C4-2B (cell line): ENCODE results near the gene TET1.

Experiments
- H3K27ac ChIP-seq: fragments of 450-650 bp; 2 replicates; pipeline ENCODE4 v1.5.1; 2017
- ZFX ChIP-seq: fragments of 450-650 bp; IDR thresholded peaks from 2 replicates; pipeline ENCODE4 v1.6.1; 2017
- TF ChIP-seq, protein P1 (sequence below): fragments of 450-650 bp; conservative IDR thresholded peaks from 2 replicates; pipeline ENCODE4 v1.5.1; 2017; ENCODE audit warnings: mild to moderate bottlenecking

Gene TET1

DNA sequence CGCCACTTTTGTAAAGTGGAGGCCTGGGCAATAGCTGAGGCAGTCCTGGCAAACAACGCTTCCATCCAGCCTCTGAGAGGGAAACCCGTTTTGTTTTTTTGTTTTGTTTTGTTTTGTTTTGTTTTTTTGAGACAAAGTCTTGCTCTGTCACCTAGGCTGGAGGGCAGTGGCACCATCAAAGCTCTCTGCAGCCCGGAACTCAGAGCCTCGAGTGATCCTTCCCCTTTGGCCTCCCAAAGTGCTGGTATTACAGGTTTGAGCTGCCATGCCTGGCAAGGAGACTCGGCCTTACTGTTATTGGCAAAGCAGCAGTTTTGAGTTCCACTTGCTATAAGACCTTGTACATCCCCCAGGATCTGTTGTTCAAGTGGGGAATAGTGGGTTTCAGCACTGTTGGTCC, 22.3 kb upstream of the TET1 start:
- TF ChIP-seq, protein P1, sequence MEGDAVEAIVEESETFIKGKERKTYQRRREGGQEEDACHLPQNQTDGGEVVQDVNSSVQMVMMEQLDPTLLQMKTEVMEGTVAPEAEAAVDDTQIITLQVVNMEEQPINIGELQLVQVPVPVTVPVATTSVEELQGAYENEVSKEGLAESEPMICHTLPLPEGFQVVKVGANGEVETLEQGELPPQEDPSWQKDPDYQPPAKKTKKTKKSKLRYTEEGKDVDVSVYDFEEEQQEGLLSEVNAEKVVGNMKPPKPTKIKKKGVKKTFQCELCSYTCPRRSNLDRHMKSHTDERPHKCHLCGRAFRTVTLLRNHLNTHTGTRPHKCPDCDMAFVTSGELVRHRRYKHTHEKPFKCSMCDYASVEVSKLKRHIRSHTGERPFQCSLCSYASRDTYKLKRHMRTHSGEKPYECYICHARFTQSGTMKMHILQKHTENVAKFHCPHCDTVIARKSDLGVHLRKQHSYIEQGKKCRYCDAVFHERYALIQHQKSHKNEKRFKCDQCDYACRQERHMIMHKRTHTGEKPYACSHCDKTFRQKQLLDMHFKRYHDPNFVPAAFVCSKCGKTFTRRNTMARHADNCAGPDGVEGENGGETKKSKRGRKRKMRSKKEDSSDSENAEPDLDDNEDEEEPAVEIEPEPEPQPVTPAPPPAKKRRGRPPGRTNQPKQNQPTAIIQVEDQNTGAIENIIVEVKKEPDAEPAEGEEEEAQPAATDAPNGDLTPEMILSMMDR, result no peak
- TF ChIP-seq ZFX, result no peak
- H3K27ac ChIP-seq, result no peak overlapping the region

DNA sequence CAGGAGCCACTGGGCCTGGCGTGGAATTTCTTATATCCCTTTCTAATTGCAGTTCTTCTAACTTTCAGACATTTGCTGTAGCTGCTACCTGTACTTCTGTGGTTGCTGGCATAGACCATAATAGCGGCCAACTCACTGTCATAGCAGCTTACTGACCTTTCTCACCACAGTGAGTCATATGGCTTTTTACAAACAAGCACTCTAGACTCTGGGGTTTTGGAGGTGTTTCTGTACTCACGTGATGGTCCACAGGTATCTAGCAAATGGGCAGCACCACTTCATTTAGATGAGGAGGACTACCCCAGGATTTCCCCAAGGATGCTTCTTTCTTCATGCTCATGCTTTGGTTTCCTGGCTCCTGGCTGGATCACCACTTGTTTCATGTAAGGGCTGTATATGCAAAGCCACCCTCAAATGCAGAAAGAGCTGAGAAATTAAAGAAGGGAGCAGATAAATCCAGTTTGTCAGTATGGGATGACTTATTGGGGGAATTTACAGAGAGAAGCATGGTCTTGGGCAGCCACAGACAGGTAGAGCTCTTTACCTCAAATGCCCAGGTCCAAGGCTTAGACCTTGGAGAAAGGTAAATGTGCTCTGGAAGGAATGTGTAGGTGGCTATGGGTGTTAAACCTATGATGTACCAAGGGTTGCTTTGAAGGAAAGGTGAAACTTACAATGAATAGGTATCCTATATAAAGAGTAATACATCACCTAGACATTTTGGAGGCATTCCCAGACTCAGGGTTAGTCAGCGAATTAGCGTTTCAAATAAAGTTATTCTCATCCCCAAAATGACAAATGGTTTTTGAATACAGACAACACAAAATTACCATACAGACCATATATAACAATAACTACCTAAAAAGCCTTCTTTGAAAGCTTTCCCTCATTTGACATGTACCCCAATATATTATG, 16.9 kb upstream of the TET1 start:
- TF ChIP-seq, protein P1, result no peak
- TF ChIP-seq ZFX, result no peak
- no peak overlapping the region for H3K27ac ChIP-seq

DNA sequence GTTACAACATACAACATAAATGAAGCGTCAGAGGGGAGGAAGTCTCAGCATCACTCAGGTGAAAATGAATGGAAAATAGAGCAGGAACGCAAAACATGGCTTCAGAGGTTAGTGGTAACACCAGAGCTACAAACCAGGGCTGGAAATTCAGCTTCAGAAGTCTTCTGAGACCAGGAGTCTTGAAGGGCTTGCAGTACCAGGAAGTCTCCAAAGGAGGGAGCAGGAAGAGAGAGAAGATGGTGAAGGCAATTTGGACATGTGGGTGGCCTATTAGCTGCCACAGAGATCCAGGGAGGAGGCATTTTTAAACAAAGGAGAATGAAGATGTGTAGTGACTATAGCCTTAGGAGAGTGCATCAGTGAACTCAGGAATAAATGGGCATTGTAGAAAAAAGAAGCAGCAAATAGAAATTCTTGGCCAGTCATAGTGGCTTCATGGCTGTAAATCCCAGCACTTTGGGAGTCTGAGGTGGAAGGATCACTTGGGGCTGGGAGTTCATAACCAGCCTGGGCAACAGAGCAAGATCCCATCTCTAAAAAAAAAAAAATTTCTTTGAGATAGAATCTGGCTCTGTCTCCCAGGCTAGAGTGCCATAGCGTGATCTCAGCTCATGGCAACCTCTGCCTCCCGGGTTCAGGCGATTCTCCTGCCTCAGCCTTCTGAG, 9.3 kb upstream of the TET1 start:
- TF ChIP-seq, protein P1, result peak; percentile 80
- no peak for TF ChIP-seq ZFX
- no peak overlapping the region for H3K27ac ChIP-seq

DNA sequence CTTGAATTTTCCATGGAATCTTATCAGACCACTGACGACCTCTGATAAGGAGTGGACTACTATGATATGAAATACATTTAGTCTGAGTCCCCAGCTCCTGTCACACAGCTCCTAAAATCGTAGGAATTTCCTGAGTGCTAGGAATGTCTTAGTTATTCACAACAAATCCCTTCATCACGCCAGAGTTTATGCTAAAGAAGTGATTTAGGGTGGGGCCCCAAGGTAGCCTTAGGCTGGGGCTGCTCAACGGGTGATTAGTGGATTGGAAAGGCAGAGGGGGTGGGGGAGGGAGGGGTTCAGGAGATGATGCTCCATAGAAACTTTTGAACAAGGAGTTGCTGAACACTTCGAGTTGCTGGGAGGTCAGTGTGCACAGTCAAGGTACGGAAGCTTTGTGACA, 7.0 kb upstream of the TET1 start:
- TF ChIP-seq, protein P1, result no peak
- no peak overlapping the region for H3K27ac ChIP-seq

DNA sequence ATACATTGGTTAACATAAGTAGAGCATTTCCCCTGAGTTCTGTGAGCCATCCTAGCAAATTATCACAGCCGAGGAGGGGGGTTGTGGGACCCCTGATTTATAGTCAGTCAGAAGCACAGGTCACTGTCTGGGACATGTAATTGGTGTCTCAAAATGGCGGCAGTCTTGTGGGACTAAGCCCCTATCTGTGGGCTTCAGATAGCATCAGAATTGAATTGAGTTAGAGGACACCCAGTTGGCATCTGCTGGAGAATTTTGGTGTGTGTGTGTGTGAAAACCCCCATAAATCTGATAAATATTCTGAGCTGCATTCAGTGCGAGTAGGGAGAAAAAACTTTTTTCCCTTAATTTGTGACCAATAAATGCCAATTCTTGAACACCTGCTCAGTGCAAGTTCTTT, 6.5 kb upstream of the TET1 start:
- no peak overlapping the region for H3K27ac ChIP-seq
- TF ChIP-seq ZFX, result no peak
- TF ChIP-seq, protein P1, result no peak

DNA sequence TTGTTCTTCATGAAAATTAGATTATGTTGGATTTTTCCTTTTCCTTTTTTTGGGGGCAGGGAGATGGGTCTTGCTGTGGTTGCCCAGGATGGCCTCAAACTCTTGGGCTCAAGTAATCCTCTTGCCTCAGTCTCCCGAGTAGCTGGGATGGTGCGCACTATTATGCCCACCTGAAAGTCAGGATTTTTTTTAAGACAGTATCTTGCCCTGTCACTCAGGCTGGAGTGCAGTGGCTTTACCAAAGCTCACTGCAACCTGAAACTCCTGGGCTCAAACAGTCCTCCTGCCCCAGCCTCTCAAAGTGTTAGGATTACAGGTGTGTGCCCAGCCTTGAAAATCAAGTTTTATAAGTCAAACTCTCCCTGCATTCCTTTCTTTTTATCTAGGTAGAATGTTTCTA, 1.7 kb upstream of the TET1 start:
- no peak overlapping the region for H3K27ac ChIP-seq
- no peak for TF ChIP-seq ZFX
- TF ChIP-seq, protein P1, result no peak

DNA sequence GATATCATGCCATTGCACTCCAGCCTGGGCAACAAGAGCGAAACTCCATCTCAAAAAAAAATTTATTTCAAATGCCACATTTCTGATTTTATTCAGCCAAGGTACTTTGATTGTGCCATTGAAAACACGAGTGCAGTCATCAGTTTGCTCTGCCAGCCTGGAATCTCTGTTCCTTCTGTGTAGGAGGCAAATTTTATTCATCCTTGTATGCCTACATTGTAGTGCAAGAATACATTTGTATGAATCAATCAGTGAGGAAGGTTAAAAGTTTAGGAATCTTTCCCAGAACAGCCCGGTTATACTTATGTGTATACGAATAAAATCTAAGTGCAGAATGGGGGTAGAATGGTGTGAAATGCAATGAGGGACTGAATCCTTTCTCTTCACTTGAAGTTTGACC, 886 bp upstream of the TET1 start:
- H3K27ac ChIP-seq, result no peak overlapping the region
- TF ChIP-seq, protein P1, result no peak
- no peak for TF ChIP-seq ZFX
